Measurements from ENCODE around the gene C17orf67. TPM values are rescaled to one million over a fixed set of nuclear protein-coding genes. Genes with fewer than 3 reads are reported as not detected.

C17orf67 gene
- total RNA-seq, 4 donors from 2014 or later, result 0.27 to 1.3 TPM; not detected in 2

GRCh38 chr17:56821847-56822534, 11.7 kb downstream of the C17orf67 start:
- in situ Hi-C loops (cut with MboI; ENCODE audit: low pct_ligation_motif_present in 1 of 4, low pct_unique_long_range_greater_than_20kb in 1 of 4, low sequenced_read_pairs in 3 of 4) (loop anchor here in 1 of 4 donors (25.0 kb wide), 1 partner anchor 115 kb away; no protein-coding TSS in a partner anchor), intact Hi-C loops (cut with DNase I; ENCODE audit: low total_unique reads) (no loop called here)
- no peaks in the 10 kb centered on the region for H3K27me3 ChIP-seq
- no peak for TF ChIP-seq EP300 (IDR thresholded peaks at IDR 0.05; ENCODE audit: low read depth)
- no peak for TF ChIP-seq POLR2A (IDR thresholded peaks at IDR 0.05)
- H3K36me3 ChIP-seq, result no peaks in the 10 kb centered on the region
- 64 to 67% methylated on average over 2 to 3 of the region's 3 CpGs for WGBS, 2 donors (ENCODE audit: low coverage in 1 of 2)
- H3K27ac ChIP-seq, result no peak overlapping the region
- no peak overlapping the region for H3K4me3 ChIP-seq
- DNase-seq, result no peak
- peaks cover 0 to 22% (median 8%) of the 10 kb centered on the region in 4 donors for H3K4me1 ChIP-seq
- H3K9me3 ChIP-seq, result no peaks in the 10 kb centered on the region

- in situ Hi-C loops (cut with MboI; ENCODE audit: low pct_ligation_motif_present in 1 of 4, low pct_unique_long_range_greater_than_20kb in 1 of 4, low sequenced_read_pairs in 3 of 4), result loop anchor here in 1 of 4 donors (25.0 kb wide), 1 partner anchor 117 kb away; no protein-coding TSS in a partner anchor
Observed at GRCh38 chr17:56820207-56820606, 13.5 kb downstream of the C17orf67 start.

DNA sequence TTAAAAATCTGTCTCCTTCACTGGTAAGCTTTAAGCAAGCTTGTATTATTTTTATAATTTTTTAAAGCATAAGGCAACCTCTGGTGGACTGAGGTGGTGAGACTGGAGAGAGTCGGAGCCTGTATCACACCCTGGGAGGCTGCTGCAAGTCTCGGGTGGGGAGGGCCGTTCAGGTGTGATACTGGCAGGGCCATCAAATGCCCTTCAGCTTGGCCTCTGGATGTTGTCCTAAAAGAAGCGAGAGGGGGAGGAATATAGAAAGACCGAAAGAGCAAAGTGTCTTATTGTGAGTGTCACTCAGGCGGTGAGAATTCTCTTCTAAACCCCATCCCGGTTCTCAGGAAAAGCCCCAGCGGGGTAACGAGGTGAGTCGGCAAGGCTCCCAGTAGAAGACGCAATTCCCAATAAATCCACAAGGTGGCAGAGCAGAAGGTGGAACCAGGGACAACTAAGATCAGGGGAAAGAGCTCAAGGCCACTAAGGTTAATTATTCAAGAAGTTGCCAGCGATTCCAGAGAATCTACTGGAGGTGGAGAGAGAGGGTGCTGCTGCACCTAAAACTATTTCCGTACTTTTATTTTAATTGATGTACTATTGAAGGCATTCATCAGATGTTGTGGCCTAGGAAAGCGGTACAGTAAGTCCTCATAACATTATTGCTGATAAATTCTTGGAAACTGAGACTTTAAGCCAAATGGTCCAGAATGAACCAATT, 14.1 kb downstream of the C17orf67 start:
- 15 to 16% methylated on average over 14 of the region's 14 CpGs for WGBS, 2 donors (ENCODE audit: low coverage in 1 of 2)
- Histone ChIP-seq H3K27ac (no peak overlapping the region), H3K36me3 (no peaks in the 10 kb centered on the region), H3K4me1 (peaks cover 0 to 16% (median 6%) of the 10 kb centered on the region in 4 donors), H3K4me3 (no peak overlapping the region), H3K27me3 (no peaks in the 10 kb centered on the region), H3K9me3 (no peaks in the 10 kb centered on the region)
- DNase-seq, result peak; percentile 82
- no peak for TF ChIP-seq POLR2AphosphoS5 (IDR thresholded peaks at IDR 0.05)
- TF ChIP-seq, protein P1, sequence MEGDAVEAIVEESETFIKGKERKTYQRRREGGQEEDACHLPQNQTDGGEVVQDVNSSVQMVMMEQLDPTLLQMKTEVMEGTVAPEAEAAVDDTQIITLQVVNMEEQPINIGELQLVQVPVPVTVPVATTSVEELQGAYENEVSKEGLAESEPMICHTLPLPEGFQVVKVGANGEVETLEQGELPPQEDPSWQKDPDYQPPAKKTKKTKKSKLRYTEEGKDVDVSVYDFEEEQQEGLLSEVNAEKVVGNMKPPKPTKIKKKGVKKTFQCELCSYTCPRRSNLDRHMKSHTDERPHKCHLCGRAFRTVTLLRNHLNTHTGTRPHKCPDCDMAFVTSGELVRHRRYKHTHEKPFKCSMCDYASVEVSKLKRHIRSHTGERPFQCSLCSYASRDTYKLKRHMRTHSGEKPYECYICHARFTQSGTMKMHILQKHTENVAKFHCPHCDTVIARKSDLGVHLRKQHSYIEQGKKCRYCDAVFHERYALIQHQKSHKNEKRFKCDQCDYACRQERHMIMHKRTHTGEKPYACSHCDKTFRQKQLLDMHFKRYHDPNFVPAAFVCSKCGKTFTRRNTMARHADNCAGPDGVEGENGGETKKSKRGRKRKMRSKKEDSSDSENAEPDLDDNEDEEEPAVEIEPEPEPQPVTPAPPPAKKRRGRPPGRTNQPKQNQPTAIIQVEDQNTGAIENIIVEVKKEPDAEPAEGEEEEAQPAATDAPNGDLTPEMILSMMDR (IDR thresholded peaks at IDR 0.05), result peak; percentile 80 to 93 (median 89)
- TF ChIP-seq EP300 (IDR thresholded peaks at IDR 0.05; ENCODE audit: low read depth), result no peak
- TF ChIP-seq POLR2A (IDR thresholded peaks at IDR 0.05), result no peak
- intact Hi-C loops (cut with DNase I; ENCODE audit: low total_unique reads), result loop anchor here (5.0 kb wide), 1 partner anchor 123 kb away; no protein-coding TSS in a partner anchor
- in situ Hi-C loops (cut with MboI; ENCODE audit: low pct_ligation_motif_present in 1 of 4, low pct_unique_long_range_greater_than_20kb in 1 of 4, low sequenced_read_pairs in 3 of 4), result loop anchor here in 3 of 4 donors (5.0 to 25.0 kb wide), 2 partner anchors 118 to 123 kb away; no protein-coding TSS in a partner anchor

More at GRCh38 chr17:56820207-56820606, 13.5 kb downstream of the C17orf67 start:
- Histone ChIP-seq H3K27me3 (no peaks in the 10 kb centered on the region), H3K4me1 (peaks cover 0 to 16% (median 6%) of the 10 kb centered on the region in 4 donors), H3K9me3 (no peaks in the 10 kb centered on the region), H3K36me3 (no peaks in the 10 kb centered on the region), H3K27ac (no peak overlapping the region), H3K4me3 (no peak overlapping the region)
- TF ChIP-seq EP300 (IDR thresholded peaks at IDR 0.05; ENCODE audit: low read depth) (no peak), POLR2A (IDR thresholded peaks at IDR 0.05) (no peak), POLR2AphosphoS5 (IDR thresholded peaks at IDR 0.05) (no peak)
- TF ChIP-seq, protein P1 (IDR thresholded peaks at IDR 0.05), result no peak
- WGBS, 2 donors (ENCODE audit: low coverage in 1 of 2), result 56 to 70% methylated on average over 5 to 10 of the region's 10 CpGs
- intact Hi-C loops (cut with DNase I; ENCODE audit: low total_unique reads), result no loop called here
- DNase-seq, result no peak

GRCh38 chr17:56819030-56819429, 14.7 kb downstream of the C17orf67 start:
- intact Hi-C loops (cut with DNase I; ENCODE audit: low total_unique reads), result loop anchor here (5.0 kb wide), 1 partner anchor 123 kb away; no protein-coding TSS in a partner anchor
- H3K27me3 ChIP-seq, result no peaks in the 10 kb centered on the region
- DNase-seq, result no peak
- WGBS, 2 donors (ENCODE audit: low coverage in 1 of 2), result 94 to 95% methylated on average over 2 of the region's 2 CpGs
- H3K9me3 ChIP-seq, result no peaks in the 10 kb centered on the region
- peaks cover 0 to 16% (median 6%) of the 10 kb centered on the region in 4 donors for H3K4me1 ChIP-seq
- no peak for TF ChIP-seq EP300 (IDR thresholded peaks at IDR 0.05; ENCODE audit: low read depth)
- no peak for TF ChIP-seq POLR2AphosphoS5 (IDR thresholded peaks at IDR 0.05)
- TF ChIP-seq POLR2A (IDR thresholded peaks at IDR 0.05), result no peak
- TF ChIP-seq, protein P1 (IDR thresholded peaks at IDR 0.05), result no peak
- in situ Hi-C loops (cut with MboI; ENCODE audit: low pct_ligation_motif_present in 1 of 4, low pct_unique_long_range_greater_than_20kb in 1 of 4, low sequenced_read_pairs in 3 of 4), result loop anchor here in 3 of 4 donors (5.0 to 25.0 kb wide), 2 partner anchors 118 to 123 kb away; no protein-coding TSS in a partner anchor
- no peak overlapping the region for H3K4me3 ChIP-seq
- no peak overlapping the region for H3K27ac ChIP-seq
- H3K36me3 ChIP-seq, result no peaks in the 10 kb centered on the region
